A549 treated with Hydrocortisone at 1 μM for 4 hours (cell line): ENCODE data around the gene SYNE2. TPM values are rescaled to one million over a fixed set of nuclear protein-coding genes. Genes with fewer than 3 reads are reported as not detected.

Experiments
- total RNA-seq: library from RNA; stranded (reverse); fragments of 200-300 nt; extraction: Qiagen RNA extraction; gene quantifications from 5 replicates; pipeline ENCODE4 v1.2.3, GENCODE V29; 2022

SYNE2 gene, protein sequence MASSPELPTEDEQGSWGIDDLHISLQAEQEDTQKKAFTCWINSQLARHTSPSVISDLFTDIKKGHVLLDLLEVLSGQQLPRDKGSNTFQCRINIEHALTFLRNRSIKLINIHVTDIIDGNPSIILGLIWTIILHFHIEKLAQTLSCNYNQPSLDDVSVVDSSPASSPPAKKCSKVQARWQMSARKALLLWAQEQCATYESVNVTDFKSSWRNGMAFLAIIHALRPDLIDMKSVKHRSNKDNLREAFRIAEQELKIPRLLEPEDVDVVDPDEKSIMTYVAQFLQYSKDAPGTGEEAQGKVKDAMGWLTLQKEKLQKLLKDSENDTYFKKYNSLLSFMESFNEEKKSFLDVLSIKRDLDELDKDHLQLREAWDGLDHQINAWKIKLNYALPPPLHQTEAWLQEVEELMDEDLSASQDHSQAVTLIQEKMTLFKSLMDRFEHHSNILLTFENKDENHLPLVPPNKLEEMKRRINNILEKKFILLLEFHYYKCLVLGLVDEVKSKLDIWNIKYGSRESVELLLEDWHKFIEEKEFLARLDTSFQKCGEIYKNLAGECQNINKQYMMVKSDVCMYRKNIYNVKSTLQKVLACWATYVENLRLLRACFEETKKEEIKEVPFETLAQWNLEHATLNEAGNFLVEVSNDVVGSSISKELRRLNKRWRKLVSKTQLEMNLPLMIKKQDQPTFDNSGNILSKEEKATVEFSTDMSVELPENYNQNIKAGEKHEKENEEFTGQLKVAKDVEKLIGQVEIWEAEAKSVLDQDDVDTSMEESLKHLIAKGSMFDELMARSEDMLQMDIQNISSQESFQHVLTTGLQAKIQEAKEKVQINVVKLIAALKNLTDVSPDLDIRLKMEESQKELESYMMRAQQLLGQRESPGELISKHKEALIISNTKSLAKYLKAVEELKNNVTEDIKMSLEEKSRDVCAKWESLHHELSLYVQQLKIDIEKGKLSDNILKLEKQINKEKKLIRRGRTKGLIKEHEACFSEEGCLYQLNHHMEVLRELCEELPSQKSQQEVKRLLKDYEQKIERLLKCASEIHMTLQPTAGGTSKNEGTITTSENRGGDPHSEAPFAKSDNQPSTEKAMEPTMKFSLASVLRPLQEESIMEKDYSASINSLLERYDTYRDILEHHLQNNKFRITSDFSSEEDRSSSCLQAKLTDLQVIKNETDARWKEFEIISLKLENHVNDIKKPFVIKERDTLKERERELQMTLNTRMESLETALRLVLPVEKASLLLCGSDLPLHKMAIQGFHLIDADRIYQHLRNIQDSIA (N-terminal part only)
- total RNA-seq, result 8.1 to 13.7 TPM (median 10.4 TPM) in 5 replicates

GRCh38 chr14:63852817-63853731, at the start of gene SYNE2:
SYNE2 (plus strand) TSS chr14:63853004; CDS start chr14:63909149, 56,145 bp downstream.

Other genes starting within 250 kb of the SYNE2 start
- gene WDR89, start 211.1 kb upstream of the SYNE2 start, total RNA-seq, result 8.1 to 10.8 TPM (median 8.7 TPM) in 5 replicates
- gene SGPP1, start 124.9 kb upstream of the SYNE2 start, total RNA-seq, result 9.9 to 16.1 TPM (median 13.7 TPM) in 5 replicates